ENCODE measurements around the gene TMOD4. TPM values are rescaled to one million over a fixed set of nuclear protein-coding genes. Genes with fewer than 3 reads are reported as not detected.
A peak's percentile ranks its signal among the peaks of the same experiment; 100 is the strongest.

Gene TMOD4
- total and polyA plus RNA-seq, 2 of the 13 experiments (the other 11 are each of a cell fraction or from before 2014, with no cell fraction given), result 0.66 TPM; not detected in 1

GRCh38 chr1:151124763-151125403 is 50.9 kb downstream of the TMOD4 start (continued):
- TF ChIP-seq FOXA1 (IDR thresholded peaks at IDR 0.05) (no peak), FOXA1 (CRISPR knock-in tag; IDR thresholded peaks at IDR 0.05) (0 out of 2 replicates have a peak, but pooled peaks have one; percentile 7), RARA (CRISPR knock-in tag; IDR thresholded peaks at IDR 0.05) (peak; percentile 73), ZNF709 (CRISPR knock-in tag; IDR thresholded peaks at IDR 0.05) (no peak), HDAC1 (CRISPR knock-in tag; IDR thresholded peaks at IDR 0.05) (peak; percentile 30; the same call in 1 of the 2 replicates), MAX (IDR thresholded peaks at IDR 0.05) (peak; percentile 51; the same call in 1 of the 2 replicates), SALL1 (CRISPR knock-in tag; IDR thresholded peaks at IDR 0.05) (peak; percentile 58), ZMAT3 (CRISPR knock-in tag; conservative IDR thresholded peaks at IDR 0.05) (no peak), NR2F1 (CRISPR knock-in tag; IDR thresholded peaks at IDR 0.05) (peak in 1 of 2 experiments; percentile 36; a peak in 1 of 4 replicates), ETS1 (CRISPR knock-in tag; IDR thresholded peaks at IDR 0.05) (no peak), EP300 (IDR thresholded peaks at IDR 0.05; ENCODE audit: low read depth in 2 of 2, low read length in 2 of 2) (0 out of 4 replicates have a peak, but pooled peaks of 1 of the 2 experiments have one; percentile 9), EP300 (CRISPR knock-in tag; IDR thresholded peaks at IDR 0.05; ENCODE audit: borderline replicate concordance) (no peak), HMG20A (CRISPR knock-in tag; IDR thresholded peaks at IDR 0.05; ENCODE audit: borderline replicate concordance) (peak; percentile 26; the same call in 1 of the 2 replicates), SOX13 (IDR thresholded peaks at IDR 0.05) (no peak), SOX13 (CRISPR knock-in tag; conservative IDR thresholded peaks at IDR 0.05 in 1 of 2, IDR thresholded peaks at IDR 0.05 in 1 of 2) (peak in 1 of 2 experiments; percentile 62; a peak in 2 of 4 replicates), KDM5B (CRISPR knock-in tag; IDR thresholded peaks at IDR 0.05; ENCODE audit: borderline replicate concordance) (no peak), SOX5 (CRISPR knock-in tag; IDR thresholded peaks at IDR 0.05; ENCODE audit: borderline replicate concordance) (peak; percentile 63; the same call in 1 of the 2 replicates)

Other genes with a start within 250 kb of the TMOD4 start
- gene SETDB1, start 249.6 kb downstream of the TMOD4 start, total RNA-seq (2016; rRNA removed; fragmentation: Illumina TruSeq; extraction: Trizol), result 31.0 and 34.6 TPM in 2 replicates
- 30.1 and 33.1 TPM in 2 replicates for gene SETDB1, start 249.6 kb downstream of the TMOD4 start, polyA plus RNA-seq (2011; rRNA removed)
- gene CERS2, start 201.1 kb downstream of the TMOD4 start, total RNA-seq (2016; rRNA removed; fragmentation: Illumina TruSeq; extraction: Trizol), result 188 and 298 TPM in 2 replicates
- gene CERS2, start 201.1 kb downstream of the TMOD4 start, polyA plus RNA-seq (2011; rRNA removed), result 269 and 315 TPM in 2 replicates
- 23.9 and 29.9 TPM in 2 replicates for gene ANXA9, start 193.7 kb downstream of the TMOD4 start, total RNA-seq (2016; rRNA removed; fragmentation: Illumina TruSeq; extraction: Trizol)
- 13.3 and 14.3 TPM in 2 replicates for gene ANXA9, start 193.7 kb downstream of the TMOD4 start, polyA plus RNA-seq (2011; rRNA removed)
- gene MINDY1, start 169.1 kb downstream of the TMOD4 start, total RNA-seq (2016; rRNA removed; fragmentation: Illumina TruSeq; extraction: Trizol), result 9.2 and 11.1 TPM in 2 replicates
- gene MINDY1, start 169.1 kb downstream of the TMOD4 start, polyA plus RNA-seq (2011; rRNA removed), result 15.0 and 18.0 TPM in 2 replicates
- 19.0 and 26.2 TPM in 2 replicates for gene PRUNE1, start 167.5 kb downstream of the TMOD4 start, total RNA-seq (2016; rRNA removed; fragmentation: Illumina TruSeq; extraction: Trizol)
- 24.4 and 31.9 TPM in 2 replicates for gene PRUNE1, start 167.5 kb downstream of the TMOD4 start, polyA plus RNA-seq (2011; rRNA removed)
- 0.20 and 0.40 TPM in 2 replicates for gene BNIPL, start 139.4 kb downstream of the TMOD4 start, total RNA-seq (2016; rRNA removed; fragmentation: Illumina TruSeq; extraction: Trizol)
- 0.84 and 1.1 TPM in 2 replicates for gene BNIPL, start 139.4 kb downstream of the TMOD4 start, polyA plus RNA-seq (2011; rRNA removed)
- 0.74 and 1.5 TPM in 2 replicates for gene C1orf56, start 128.2 kb downstream of the TMOD4 start, total RNA-seq (2016; rRNA removed; fragmentation: Illumina TruSeq; extraction: Trizol)
- 3.2 TPM in 2 replicates for gene C1orf56, start 128.2 kb downstream of the TMOD4 start, polyA plus RNA-seq (2011; rRNA removed)
- 17.6 and 18.8 TPM in 2 replicates for gene CDC42SE1, start 116.4 kb downstream of the TMOD4 start, total RNA-seq (2016; rRNA removed; fragmentation: Illumina TruSeq; extraction: Trizol)
- gene CDC42SE1, start 116.4 kb downstream of the TMOD4 start, polyA plus RNA-seq (2011; rRNA removed), result 17.9 and 20.5 TPM in 2 replicates
- 0.17 and 0.22 TPM in 2 replicates for gene MLLT11, start 115.6 kb downstream of the TMOD4 start, total RNA-seq (2016; rRNA removed; fragmentation: Illumina TruSeq; extraction: Trizol)
- gene MLLT11, start 115.6 kb downstream of the TMOD4 start, polyA plus RNA-seq (2011; rRNA removed), result 0.14 and 0.21 TPM in 2 replicates
- gene GABPB2, start 105.2 kb downstream of the TMOD4 start, total RNA-seq (2016; rRNA removed; fragmentation: Illumina TruSeq; extraction: Trizol), result not detected in 2 replicates
- gene GABPB2, start 105.2 kb downstream of the TMOD4 start, polyA plus RNA-seq (2011; rRNA removed), result 0.09 TPM in 1 of 2 replicates, not detected in the other
- gene SEMA6C, start 29.4 kb downstream of the TMOD4 start, total RNA-seq (2016; rRNA removed; fragmentation: Illumina TruSeq; extraction: Trizol), result 0.80 and 1.4 TPM in 2 replicates
- 2.9 and 4.2 TPM in 2 replicates for gene SEMA6C, start 29.4 kb downstream of the TMOD4 start, polyA plus RNA-seq (2011; rRNA removed)
- gene TNFAIP8L2, start 19.3 kb downstream of the TMOD4 start, total RNA-seq (2016; rRNA removed; fragmentation: Illumina TruSeq; extraction: Trizol), result not detected in 2 replicates
- not detected in 2 replicates for gene TNFAIP8L2, start 19.3 kb downstream of the TMOD4 start, polyA plus RNA-seq (2011; rRNA removed)
- gene LYSMD1, start 10.1 kb downstream of the TMOD4 start, total RNA-seq (2016; rRNA removed; fragmentation: Illumina TruSeq; extraction: Trizol), result 3.8 TPM in 2 replicates
- 4.6 and 4.8 TPM in 2 replicates for gene LYSMD1, start 10.1 kb downstream of the TMOD4 start, polyA plus RNA-seq (2011; rRNA removed)
- 31.5 and 32.5 TPM in 2 replicates for gene SCNM1, start 9.8 kb downstream of the TMOD4 start, total RNA-seq (2016; rRNA removed; fragmentation: Illumina TruSeq; extraction: Trizol)
- gene SCNM1, start 9.8 kb downstream of the TMOD4 start, polyA plus RNA-seq (2011; rRNA removed), result 16.3 and 17.5 TPM in 2 replicates
- gene VPS72, start 14.2 kb upstream of the TMOD4 start, total RNA-seq (2016; rRNA removed; fragmentation: Illumina TruSeq; extraction: Trizol), result 34.5 TPM in 2 replicates
- gene VPS72, start 14.2 kb upstream of the TMOD4 start, polyA plus RNA-seq (2011; rRNA removed), result 33.7 and 39.1 TPM in 2 replicates
- gene PIP5K1A, start 22.6 kb upstream of the TMOD4 start, total RNA-seq (2016; rRNA removed; fragmentation: Illumina TruSeq; extraction: Trizol), result 43.8 and 45.3 TPM in 2 replicates
- 61.1 and 65.1 TPM in 2 replicates for gene PIP5K1A, start 22.6 kb upstream of the TMOD4 start, polyA plus RNA-seq (2011; rRNA removed)
- gene PSMD4, start 78.8 kb upstream of the TMOD4 start, total RNA-seq (2016; rRNA removed; fragmentation: Illumina TruSeq; extraction: Trizol), result 243 and 320 TPM in 2 replicates
- gene PSMD4, start 78.8 kb upstream of the TMOD4 start, polyA plus RNA-seq (2011; rRNA removed), result 174 and 194 TPM in 2 replicates
- gene ZNF687, start 106.3 kb upstream of the TMOD4 start, total RNA-seq (2016; rRNA removed; fragmentation: Illumina TruSeq; extraction: Trizol), result 14.1 and 15.0 TPM in 2 replicates
- gene ZNF687, start 106.3 kb upstream of the TMOD4 start, polyA plus RNA-seq (2011; rRNA removed), result 16.5 and 24.5 TPM in 2 replicates
- 18.6 and 19.5 TPM in 2 replicates for gene PI4KB, start 151.4 kb upstream of the TMOD4 start, total RNA-seq (2016; rRNA removed; fragmentation: Illumina TruSeq; extraction: Trizol)
- gene PI4KB, start 151.4 kb upstream of the TMOD4 start, polyA plus RNA-seq (2011; rRNA removed), result 29.3 and 32.6 TPM in 2 replicates
- 32.0 and 36.2 TPM in 2 replicates for gene RFX5, start 171.3 kb upstream of the TMOD4 start, total RNA-seq (2016; rRNA removed; fragmentation: Illumina TruSeq; extraction: Trizol)
- 17.9 and 20.3 TPM in 2 replicates for gene RFX5, start 171.3 kb upstream of the TMOD4 start, polyA plus RNA-seq (2011; rRNA removed)
- 29.0 and 30.2 TPM in 2 replicates for gene SELENBP1, start 196.7 kb upstream of the TMOD4 start, total RNA-seq (2016; rRNA removed; fragmentation: Illumina TruSeq; extraction: Trizol)
- 27.8 and 29.3 TPM in 2 replicates for gene SELENBP1, start 196.7 kb upstream of the TMOD4 start, polyA plus RNA-seq (2011; rRNA removed)
- gene PSMB4, start 223.6 kb upstream of the TMOD4 start, total RNA-seq (2016; rRNA removed; fragmentation: Illumina TruSeq; extraction: Trizol), result 336 and 414 TPM in 2 replicates
- gene PSMB4, start 223.6 kb upstream of the TMOD4 start, polyA plus RNA-seq (2011; rRNA removed), result 364 and 383 TPM in 2 replicates

Measured in HepG2 (cell line).